Fibroblast of skin of scalp (primary cell): ENCODE data around the gene EML4.
"Not testable (repeated sequence)": the region's sequence is repeated elsewhere in the genome, so short reads cannot be mapped to it uniquely, and the experiment has no call there.

ENCODE experiments used
- DNase-seq: peaks from one replicate; pipeline ENCODE4 v3.0.0-alpha.2; 2013

Gene EML4

DNA sequence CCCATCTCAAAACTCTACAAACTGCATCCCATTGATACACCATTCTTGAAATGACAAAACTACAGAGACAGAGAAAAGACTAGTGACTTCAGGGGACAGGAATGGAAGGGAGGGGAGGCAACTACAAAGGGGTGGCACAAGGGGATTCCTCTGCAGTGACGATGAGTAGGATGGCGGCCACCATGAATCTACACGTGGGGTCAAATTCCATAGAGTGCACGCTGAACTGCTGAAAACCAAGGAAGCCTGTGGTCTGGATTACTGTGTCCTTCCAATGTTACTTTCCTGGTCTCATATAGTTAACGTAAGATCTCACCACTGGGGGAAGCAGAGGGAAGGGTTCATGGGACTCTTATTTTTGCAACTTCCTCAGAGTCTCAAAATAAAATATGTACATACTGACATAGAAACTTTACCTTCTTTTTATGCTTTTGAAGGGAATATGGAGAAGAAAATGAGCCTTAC, 168.2 kb downstream of the EML4 start:
- peak; percentile 40 for DNase-seq

DNA sequence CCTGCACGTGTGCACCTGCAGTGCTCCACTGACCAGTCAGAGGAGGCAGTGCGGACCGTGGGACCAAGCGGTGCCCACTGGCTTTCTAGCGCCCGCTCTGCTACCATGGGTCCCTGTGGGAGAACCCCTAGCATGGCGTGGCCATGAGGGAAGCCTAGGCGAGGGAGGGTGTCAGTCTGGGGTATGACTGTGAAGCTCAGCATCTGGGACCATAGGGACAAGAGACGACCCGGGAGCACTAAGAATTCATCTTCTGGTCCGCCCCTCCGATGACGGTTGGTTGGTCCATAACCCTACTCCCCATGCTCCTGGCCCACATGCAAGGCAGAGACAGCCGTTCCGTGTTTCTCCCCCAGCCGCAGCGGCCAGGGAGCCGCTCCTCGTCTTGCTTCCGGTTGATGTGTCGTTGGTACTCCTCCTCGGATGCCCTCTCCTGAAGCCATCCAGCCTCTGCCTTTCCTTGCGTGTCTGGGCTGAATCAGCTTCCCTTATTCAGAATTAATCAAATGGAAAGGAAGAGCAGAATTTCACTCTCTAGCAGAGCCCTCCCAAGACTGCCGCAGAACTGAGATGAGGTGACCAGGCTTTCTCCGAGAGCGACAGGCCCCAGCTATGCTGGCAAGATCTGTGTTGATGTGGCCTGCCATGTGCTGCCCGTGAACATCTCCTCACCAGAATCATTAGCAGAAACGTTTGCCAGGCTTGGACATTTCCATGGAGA, 168.9 kb downstream of the EML4 start:
- DNase-seq, result no peak

DNA sequence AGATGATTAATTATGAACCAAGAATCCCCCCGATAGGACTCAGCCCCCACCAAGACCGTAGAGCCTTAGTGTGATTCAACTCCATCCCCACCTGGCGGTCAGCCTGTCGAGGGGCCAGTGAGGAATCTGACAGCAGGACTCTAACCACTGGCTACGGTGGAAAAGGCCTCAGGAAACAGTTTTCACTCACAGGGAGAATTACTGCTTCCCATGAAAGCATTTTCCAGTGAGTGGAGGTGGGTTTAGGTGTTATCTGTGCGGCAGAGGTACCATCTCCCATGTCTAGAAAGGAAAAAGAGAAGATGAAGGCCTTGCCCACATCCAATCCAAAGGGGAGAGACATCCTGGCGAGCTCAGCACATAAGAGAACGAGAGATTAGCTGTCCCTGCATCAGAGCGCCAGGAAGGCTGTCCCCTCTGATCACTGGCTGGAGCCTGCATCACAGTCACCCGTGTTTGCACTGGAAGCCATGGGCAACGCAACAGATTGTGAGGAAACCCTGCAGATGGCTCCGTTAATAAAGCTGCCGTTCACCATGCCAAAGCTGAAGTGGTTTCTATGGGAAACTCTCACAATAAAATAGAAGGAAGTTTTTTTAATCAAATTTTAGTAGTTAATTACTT, 169.5 kb downstream of the EML4 start:
- DNase-seq, result no peak

DNA sequence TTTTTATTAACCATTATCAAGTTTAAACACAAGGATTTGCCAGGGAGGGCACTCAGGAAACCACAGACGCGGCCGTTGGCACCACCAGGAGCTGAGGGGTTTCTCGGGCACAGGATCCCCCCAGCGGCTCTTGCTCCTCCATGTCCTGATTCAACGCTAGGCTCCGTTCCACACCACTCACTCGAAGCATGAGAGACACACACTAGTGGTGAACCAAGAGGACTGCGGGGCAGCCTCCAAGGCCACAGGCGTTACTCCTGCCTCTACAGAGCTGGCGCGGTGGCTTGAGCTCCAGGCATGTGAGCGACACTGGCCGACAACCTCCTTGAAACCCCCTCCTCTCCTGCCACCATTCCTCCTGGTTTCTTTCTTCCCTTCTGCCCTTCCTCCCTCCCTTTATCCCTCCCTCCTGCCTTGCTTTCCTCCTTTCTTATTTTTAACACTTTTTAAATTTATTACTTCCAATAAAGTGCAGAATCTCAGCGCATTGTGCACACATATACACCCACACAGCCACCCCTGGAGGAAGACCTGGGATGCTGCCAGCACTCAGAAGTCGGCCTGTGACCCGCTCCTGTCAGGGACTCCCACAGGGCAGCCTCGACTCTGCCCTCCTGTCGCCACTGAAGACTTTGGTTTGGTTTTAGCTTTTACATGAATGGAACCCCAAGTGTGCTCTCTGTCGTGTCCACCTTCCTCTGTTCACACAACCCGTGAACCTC, 170.2 kb downstream of the EML4 start:
- DNase-seq, result no peak

DNA sequence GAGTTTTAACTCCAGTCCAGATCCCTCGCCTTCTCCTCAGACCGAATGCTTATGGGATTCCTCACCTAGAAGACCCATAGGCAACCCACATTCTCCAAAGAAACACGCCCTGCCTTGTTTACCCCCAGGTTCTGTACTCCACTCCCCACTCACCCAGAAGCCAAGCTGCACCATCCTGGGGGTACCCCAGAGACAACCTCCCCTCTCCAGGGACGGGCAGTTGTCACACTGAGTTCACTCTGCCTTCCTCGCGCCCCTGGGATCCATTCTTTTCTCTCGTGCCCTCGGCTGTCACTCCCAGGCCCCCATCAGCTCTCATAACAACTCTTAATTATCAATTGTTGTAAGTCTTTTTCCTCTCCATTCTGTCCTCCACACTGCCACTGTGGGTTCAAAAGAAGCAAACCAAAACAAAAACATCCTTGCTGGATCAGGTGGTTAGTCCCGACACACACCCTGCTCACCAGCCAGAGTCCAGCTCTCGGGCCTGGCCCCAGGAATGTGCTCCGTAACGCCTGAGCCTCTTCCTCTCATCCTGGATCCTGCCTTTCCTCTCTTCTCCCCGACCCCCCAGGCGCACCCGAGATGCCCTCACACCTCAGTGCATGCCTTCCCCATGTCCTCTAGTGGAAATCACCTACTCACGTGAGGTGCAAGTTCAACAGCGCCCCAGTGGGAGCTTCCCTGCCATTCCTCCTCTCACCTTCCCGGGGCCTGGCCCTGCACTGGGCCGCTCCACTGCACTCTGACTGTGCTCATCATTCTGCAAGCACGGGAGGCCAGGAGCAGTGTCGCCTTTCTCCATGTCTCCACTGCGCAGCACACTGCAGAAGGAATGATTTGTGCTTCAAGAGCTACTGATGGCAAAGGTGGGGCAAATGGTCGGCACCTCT, 171.1 kb downstream of the EML4 start:
- no peak for DNase-seq

DNA sequence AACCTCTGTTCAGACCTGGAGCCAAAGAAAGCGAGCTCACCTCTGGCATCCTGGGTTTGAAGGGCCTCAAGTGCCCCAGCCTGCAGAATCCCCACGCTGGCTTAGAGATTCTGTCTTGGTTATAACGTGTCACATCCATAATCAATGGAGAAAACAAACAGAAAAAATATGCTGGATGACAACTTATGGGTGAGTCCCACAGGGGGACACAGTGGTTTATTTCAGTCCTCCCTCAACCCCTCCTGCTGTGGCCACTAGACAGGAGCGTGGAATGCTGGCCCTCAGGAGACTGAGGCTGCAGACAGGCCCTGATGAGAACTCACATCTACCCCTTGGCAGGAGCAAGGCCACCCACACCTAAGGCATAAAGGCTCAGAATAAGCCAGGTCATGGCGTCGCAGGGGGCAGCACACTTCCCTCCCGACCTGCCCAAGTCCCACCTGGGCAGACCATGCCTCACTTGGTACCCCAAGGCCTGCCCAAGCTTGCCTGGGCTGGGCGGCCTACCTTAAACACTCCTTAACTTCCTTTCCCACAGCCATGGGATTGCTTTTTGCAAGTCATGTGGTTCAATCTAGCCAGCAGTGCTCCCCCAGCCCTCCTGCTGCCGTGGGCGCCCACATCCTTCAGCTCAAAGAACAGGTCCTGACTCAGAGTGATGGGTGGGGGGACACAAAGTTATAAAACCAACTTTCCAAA, 171.9 kb downstream of the EML4 start:
- no peak for DNase-seq

DNA sequence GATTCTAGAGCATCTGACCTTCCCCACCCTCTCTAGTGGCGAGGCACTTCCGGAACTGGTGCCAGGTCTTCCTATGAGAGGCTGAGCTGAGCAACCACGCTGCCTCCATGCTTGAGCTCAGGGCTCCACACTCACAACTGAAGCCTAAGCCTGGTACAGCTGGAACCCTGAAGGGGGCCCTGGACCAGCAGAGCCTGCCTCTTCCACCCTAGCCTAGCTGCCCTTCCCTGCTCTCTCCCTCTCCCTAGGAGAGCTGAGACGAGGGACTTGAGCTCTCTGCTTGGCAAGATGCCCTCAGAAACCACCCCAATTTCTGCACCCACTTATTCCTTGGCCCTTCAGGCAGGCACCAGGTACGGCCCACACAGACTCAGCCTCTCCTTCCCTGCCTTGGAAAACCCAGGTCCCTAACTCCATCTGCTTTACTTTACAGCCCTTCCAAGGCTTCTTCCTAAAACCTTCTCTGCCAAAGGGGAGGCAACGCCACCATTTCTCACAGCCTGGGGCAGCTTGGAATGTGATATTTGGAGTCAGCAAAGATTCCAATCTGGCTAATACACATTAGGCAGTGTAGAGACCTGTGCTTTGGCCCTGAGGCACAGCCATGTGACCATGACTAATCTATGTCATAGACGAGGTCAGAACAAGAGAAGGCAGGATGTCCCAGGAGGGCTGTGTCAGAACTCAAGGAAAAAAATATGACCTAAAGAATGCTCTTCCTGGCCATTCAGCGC, 173.1 kb downstream of the EML4 start:
- peak; percentile 94 for DNase-seq

DNA sequence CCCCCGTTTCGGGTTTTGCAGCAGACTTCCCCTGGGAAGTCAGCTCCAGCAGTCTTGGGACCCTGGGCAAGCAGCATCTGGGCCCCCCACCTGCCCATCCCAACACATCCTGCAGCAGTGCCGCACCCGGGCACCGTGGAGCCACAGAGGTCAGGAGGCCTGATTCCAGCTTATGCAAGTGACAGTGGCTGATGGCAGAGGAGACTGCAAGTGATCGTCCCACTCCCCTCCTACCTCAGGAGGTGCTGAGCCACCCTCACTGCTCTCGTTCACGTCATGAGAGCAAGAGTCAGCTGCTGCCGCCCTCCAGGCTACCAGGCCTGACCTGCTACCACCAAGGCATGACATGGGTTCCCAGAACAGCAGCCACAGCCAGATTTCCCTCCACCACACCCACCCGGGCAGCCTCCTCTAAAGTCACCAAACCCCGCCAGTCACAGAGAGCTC, 173.7 kb downstream of the EML4 start:
- no peak for DNase-seq

DNA sequence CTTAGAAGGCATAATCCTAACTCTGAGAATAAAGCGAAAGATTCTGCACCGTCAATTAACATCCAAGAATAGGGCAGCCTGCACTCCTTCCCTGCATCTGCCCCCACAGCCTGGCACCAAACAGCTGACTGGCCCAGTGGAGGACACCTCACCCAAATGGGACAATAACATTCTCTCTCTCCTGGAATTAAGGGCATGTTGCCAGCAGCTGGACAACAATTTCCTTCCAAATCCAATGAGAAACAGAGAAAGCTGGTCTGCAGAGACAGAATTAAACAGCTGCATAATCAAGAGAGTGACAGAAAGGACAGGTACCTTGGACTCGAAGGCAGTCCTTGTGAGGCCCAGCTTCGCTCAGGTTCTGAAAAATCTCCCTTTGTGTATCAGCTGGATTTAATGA, 176.8 kb downstream of the EML4 start:
- no peak for DNase-seq

DNA sequence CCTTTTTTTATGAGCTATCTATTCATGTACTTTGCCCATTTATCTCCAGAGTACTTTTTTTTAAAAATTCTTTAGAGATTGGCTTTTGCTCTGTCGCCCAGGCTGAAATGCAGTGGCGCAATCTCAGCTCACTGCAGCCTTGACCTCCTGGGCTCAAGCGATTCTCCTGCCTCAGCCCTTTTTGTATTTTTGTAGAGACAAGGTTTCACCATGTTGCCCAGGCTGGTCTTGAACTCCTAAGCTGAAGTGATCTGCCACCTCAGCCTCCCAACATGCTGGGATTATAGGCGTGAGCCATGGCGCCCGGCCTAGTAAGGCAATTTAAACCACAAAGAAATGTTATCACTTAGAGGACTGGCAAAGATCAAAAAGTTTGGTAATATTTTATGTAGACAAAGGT, 177.7 kb downstream of the EML4 start:
- not testable (repeated sequence) for DNase-seq

DNA sequence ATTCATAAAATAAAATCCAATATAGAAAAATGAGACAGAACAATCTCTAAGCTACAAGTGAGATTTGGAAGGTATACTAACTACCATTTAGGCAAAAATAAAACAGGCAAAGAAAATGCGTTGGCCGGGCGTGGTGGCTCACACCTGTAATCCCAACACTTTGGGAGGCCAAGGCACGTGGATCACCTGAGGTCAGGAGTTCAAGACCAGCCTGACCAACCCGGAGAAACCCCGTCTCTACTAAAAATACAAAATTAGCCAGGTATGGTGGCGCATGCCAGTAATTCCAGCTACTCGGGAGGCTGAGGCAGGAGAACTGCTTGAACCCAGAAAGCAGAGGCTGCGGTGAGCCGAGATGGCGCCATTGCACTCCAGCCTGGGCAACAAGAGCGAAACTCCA, 178.4 kb downstream of the EML4 start:
- DNase-seq, result not testable (repeated sequence)

DNA sequence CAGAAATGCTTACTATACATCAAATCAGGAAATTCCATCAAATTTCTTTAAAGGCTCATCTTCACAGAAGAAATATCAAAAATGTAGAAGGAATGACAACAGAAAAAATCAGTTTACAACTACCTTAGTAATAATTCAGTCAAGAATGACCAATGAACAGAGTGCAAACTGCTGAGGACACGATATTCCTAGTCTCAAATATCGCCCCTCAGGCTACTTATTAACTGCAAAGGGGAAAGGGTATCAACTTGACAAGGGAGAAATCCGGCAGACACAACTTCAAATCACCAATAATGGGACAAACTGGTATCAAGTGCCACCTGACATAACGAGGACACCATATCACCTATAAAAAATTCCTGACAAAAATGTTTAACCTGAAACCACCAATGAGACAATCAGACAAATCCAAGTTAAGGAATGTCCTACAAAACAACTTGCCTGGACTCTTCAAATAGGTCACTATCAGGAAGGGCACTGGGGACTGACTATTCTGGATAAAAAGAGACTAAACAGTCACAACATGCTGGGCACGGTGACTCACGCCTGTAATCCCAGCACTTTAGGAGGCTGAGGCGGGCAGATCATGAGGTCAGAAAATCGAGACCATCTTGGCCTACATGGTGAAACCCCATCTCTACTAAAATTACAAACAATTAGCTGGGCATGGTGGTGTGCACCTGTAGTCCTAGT, 179.1 kb downstream of the EML4 start:
- DNase-seq, result no peak

DNA sequence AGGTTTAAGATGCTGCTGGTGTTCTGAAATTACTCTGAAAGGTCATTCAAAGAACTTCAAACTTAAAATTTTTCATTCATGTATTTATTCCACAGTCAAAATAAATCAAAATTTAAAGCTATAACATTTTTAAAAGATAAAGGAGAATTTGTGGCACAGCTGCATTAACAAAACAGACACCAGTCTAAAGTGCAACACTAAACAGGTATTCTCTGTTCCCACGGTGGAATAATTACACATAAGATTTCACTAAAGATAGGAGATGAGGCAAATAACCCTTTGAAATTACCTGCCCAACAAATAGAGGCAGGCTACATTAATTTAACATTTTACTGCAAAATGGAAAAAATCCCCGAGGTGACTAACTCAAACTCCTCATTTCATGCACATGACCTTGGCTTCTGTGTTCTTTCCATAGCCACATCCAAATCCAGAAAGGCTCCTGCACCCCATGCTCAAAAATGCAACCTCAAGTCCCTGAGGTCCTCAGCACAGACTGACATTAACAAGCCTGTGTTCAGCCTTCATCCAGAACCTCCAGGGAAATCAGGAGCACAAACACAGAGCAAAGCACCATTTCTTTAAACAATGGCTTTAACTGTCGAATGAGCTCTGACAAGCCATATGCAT, 181.4 kb downstream of the EML4 start:
- DNase-seq, result no peak

DNA sequence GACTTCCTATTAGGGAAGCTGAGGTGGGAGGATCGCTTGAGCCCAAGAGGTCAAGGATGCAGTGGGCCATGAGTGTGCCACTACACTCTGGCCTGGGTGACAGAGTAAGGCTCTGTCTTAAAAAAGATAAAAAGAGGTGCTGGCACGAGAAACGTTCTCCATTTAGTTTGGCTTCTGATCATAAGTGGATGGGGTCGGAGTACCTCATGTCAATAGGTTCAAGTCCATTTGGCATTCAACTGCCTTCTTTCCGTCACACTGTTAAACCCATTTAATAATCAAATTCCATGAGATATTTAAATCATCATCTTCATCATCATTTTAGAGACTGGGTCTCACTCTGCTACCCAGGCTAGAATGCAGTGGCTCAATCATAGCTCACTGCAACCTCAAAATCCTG, 182.7 kb downstream of the EML4 start:
- no peak for DNase-seq

DNA sequence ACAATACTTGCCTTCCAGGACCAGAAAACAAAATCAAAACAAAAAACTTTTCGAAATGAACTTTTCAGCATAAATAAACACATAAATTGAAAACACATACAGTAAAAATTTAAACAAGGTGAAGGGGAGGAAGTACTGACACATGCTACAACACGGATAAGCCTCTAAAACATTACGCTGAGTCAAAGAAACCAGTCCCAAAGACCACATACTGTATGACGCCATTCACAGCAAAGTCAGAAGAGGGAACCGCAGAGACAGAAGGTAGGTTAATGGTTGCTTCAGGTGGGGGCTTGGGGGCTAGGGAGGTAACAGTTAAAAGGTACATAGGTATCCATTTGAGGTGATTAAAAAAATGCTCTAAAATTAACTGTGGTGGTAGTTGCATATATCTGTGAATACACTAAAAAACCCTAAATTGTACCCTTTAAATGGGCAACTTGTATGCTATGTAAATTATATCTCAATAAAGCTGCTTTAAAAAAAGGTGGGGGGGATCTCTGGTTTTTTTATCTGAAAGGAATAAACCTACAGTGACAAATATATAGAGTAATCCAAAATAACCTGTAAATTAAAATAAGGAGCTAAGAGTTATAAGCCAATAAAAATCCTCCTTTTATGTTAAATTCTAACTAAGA, 184.8 kb downstream of the EML4 start:
- no peak for DNase-seq

DNA sequence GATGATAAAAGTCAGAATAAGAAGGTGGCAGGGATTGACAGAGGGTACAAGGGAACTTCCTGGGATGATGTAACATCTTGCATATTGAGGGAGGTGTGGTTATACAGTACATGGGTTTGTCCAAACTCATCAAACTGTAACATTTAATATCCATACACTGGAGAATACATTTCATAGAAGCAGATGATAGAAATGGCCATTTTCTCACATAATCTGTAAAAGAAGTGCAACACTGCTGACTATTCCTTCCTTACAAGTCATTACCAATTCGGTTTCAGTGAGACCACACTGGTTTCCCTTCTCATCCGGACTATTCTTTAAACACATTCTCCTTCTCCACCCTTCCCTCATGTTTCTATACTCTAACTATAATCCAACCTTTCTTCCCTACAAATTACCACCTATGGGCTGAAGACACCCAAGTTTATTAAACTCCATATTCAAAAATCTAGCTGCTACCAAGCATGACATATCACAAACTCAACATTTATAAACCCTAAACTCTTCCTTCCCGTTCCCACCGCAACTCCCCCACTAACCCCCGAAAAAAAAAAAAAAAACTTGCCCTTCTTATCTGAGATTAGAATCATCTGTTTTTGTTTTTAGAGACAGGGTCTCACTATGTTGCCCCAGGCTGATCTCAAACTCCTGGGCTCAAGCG, 190.3 kb downstream of the EML4 start:
- peak; percentile 41 for DNase-seq

DNA sequence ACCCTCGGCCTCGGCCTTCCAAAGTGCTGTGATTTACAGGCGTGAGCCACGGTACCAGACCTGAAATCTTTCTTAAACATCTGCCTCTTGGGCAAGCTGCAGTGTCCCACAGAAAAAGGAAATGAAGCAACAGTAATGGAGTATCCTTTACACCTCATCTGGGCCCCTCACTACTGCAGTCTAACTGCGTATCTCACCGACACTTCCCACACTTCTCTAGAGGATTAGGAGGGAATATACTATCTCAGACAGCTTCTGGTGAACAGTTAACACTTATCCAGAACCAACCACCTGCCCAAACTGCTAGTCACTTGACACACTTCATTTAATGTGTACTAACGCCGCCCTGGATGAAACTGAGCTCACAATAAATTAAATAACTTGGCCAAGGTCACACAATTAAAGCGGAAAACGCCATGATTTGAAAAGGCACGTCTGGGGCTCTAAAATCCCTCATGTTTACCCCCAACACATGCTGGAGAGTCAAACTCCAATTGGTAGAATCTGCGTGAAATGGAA, 190.9 kb downstream of the EML4 start:
- DNase-seq, result peak; percentile 19

DNA sequence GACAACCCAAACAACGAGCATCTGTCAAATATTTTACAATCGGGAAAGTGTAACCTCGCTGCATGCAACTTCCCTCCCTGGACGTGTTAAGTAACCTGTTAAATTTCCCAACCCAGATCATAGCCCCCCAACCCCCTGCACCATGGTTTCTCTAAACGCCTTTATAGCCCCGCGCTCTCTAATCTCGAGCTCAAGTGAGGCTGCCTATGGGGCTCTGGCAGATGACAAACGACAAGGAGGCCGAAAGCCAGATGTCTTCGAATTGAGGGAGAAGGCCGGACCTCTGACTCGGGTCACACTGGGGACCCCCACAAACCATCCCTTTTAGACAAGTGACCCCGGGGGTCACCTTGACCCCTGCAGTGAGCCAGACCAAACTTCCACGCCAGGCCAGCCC, 191.3 kb downstream of the EML4 start:
- DNase-seq, result no peak
